ENCODE measurements around the gene MFGE8.

MFGE8 gene

DNA sequence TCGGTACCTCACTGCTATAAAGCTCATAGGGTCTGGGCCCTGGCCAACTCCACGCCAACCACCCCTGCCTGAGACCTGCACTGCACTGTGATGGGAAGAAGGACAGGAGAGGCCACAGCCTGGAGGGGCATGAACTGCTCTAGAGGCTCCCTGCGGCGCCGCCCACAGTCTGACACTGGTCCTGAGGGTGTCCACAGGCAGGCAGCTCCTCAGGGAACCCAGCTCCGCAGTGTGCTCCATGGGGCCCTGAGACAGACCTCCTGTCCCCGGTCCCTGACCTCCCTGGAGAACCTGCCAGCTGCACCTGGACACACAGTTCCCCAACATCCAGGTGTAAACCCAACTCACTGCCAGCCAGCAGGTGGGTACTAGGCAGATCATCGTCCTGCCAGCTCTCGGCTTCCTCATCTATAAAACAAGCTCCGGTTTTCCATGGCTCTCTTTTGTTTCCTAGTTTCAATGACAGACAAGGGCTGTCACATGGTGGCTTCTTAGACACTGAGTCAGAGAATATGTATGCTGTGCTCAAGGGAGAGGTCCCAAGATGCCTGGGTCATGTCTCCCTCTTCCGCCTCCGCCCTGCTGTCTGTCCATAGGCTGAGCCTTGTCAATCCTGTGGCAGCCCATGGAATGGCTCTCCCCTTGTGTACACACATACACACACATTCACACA, 12.7 kb downstream of the MFGE8 start:
- H3K27ac ChIP-seq = peak overlapping the region; percentile 78 to 87
- peaks cover 55 to 65% (median 63%) of the 10 kb centered on the region in 3 donors for H3K36me3 ChIP-seq
- TF ChIP-seq, protein P1, sequence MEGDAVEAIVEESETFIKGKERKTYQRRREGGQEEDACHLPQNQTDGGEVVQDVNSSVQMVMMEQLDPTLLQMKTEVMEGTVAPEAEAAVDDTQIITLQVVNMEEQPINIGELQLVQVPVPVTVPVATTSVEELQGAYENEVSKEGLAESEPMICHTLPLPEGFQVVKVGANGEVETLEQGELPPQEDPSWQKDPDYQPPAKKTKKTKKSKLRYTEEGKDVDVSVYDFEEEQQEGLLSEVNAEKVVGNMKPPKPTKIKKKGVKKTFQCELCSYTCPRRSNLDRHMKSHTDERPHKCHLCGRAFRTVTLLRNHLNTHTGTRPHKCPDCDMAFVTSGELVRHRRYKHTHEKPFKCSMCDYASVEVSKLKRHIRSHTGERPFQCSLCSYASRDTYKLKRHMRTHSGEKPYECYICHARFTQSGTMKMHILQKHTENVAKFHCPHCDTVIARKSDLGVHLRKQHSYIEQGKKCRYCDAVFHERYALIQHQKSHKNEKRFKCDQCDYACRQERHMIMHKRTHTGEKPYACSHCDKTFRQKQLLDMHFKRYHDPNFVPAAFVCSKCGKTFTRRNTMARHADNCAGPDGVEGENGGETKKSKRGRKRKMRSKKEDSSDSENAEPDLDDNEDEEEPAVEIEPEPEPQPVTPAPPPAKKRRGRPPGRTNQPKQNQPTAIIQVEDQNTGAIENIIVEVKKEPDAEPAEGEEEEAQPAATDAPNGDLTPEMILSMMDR (IDR thresholded peaks at IDR 0.05) = no peak
- intact Hi-C loops (cut with DNase I; ENCODE audit: low total_unique reads) = no loop called here
- DNase-seq = no peak
- H3K4me3 ChIP-seq = no peak overlapping the region
- H3K4me1 ChIP-seq = peaks cover 4 to 100% (median 68%) of the 10 kb centered on the region in 4 donors
- H3K27me3 ChIP-seq = no peaks in the 10 kb centered on the region
- no peaks in the 10 kb centered on the region for H3K9me3 ChIP-seq

DNA sequence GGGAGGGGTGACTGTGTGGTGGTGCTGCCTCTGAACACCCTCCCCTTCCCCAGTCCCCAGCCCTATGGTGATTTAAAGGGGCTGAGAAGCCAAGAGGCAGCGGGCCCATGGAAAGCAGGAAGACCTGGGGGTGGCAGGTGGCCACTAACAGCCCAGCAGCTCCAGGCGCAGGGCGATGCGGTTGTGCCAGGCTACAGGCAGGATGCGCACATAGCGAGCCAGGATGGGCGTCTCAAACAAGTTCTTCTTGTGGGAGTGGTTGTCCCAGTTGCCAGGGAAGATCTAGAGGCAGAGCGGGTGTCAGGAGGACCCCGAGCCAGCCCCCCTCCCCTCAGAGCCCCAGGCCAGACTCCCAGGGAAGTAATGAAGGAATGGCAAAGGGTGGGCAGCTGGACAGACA, 13.9 kb downstream of the MFGE8 start:
- peaks cover 0 to 97% (median 71%) of the 10 kb centered on the region in 4 donors for H3K4me1 ChIP-seq
- TF ChIP-seq, protein P1 (IDR thresholded peaks at IDR 0.05) = no peak
- H3K36me3 ChIP-seq = peaks cover 46 to 57% (median 56%) of the 10 kb centered on the region in 3 donors
- DNase-seq = no peak
- no peaks in the 10 kb centered on the region for H3K27me3 ChIP-seq
- intact Hi-C loops (cut with DNase I; ENCODE audit: low total_unique reads) = loop anchor here (10.0 kb wide), 1 partner anchor 346 kb away; the partner anchor contains the start of gene FANCI
- peak overlapping the region; percentile 78 to 87 for H3K27ac ChIP-seq
- H3K4me3 ChIP-seq = no peak overlapping the region
- no peaks in the 10 kb centered on the region for H3K9me3 ChIP-seq

DNA sequence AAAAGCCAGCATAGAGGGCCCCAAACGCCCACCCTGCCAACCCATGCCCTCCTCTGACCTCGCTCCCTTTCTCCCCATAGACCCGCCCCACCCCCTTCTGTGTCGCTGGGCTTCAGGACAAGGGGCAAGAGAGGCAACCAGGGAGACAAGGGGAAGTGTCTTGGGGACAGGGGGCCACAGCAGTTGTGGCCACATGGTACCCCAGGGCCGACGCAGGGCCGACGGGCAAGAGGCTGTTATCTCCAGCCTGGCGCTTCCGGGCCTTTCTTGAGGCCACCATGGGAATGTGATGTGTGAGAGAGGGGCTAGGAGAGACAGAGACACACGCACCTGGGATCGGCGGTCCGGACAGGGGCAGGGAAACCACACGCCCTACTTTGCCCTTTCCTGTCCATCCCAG, 14.4 kb downstream of the MFGE8 start:
- Histone ChIP-seq H3K4me1 (peaks cover 0 to 96% (median 74%) of the 10 kb centered on the region in 4 donors), H3K36me3 (peaks cover 41 to 52% (median 52%) of the 10 kb centered on the region in 3 donors)

DNA sequence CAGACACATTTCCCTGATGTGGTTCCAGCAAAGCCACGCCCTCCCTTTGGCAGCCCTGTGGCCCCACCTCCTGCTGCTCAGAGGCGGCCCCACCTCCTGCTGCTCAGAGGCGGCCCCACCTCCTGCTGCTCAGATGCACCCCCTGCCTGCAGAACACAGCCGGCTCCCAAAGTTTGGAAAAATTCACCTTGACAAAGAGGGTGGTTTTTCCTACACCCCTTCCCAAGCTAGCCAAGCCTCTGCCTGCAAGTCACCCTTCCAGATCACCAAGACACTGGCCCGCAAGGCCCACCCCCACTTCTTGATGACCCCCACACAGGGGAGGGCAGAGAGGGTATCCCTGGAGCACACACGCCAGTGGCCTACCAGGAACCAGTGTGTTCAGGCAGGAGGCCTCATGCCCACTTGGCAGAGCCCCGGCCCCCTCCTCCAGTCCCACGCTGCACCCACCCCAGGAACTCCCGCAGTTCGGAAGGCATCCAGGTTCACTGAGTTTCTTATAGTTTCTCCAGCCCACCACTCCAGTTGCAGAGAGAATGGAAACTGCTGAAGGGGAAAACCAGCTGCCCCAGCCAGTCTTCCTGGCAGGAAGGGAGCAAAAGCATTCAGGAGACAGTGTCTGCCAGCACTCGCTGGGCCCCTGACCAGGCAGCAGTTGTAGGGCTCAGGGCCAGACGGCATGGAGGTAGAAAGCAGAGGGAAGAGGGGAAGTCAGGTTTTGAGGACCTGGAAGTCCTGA, 15.6 kb downstream of the MFGE8 start:
- H3K9me3 ChIP-seq = no peaks in the 10 kb centered on the region
- H3K27me3 ChIP-seq = no peaks in the 10 kb centered on the region
- intact Hi-C loops (cut with DNase I; ENCODE audit: low total_unique reads) = loop anchor here (10.0 kb wide), 1 partner anchor 347 kb away; the partner anchor contains the start of gene FANCI

More for the DNA sequence above, 14.4 kb downstream of the MFGE8 start:
- Histone ChIP-seq H3K27ac (peak overlapping the region; percentile 78 to 87), H3K9me3 (no peaks in the 10 kb centered on the region), H3K4me3 (no peak overlapping the region), H3K27me3 (no peaks in the 10 kb centered on the region)
- TF ChIP-seq, protein P1 (IDR thresholded peaks at IDR 0.05) = no peak
- no peak for DNase-seq
- intact Hi-C loops (cut with DNase I; ENCODE audit: low total_unique reads) = loop anchor here (10.0 kb wide), 1 partner anchor 346 kb away; the partner anchor contains the start of gene FANCI

DNA sequence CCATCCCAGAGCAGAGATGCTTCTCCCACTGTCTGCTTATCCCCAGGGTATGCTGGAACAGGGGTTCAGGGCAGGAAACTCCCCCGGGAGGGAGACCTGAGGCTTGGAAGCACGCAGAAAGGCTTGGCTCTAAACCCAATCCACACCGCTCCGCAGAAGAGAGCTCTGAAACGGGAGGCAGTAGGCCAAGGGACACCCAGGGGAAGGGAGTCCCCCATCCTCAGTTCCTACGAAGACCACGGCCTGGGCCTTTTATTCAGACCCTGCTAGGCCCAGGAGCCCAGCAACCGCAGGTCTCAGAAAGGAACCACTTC, 16.1 kb downstream of the MFGE8 start:
- TF ChIP-seq, protein P1 (IDR thresholded peaks at IDR 0.05) = no peak

More for the DNA sequence above, 15.6 kb downstream of the MFGE8 start:
- DNase-seq = peak; percentile 82 to 95
- peaks cover 0 to 85% (median 70%) of the 10 kb centered on the region in 4 donors for H3K4me1 ChIP-seq
- peak overlapping the region; percentile 78 to 87 for H3K27ac ChIP-seq
- TF ChIP-seq, protein P1 (IDR thresholded peaks at IDR 0.05) = peak; percentile 61 to 72
- H3K4me3 ChIP-seq = peak overlapping the region in 1 of 2 donors; percentile 15
- H3K36me3 ChIP-seq = peaks cover 31 to 41% (median 41%) of the 10 kb centered on the region in 3 donors

More for the DNA sequence above, 16.1 kb downstream of the MFGE8 start:
- Histone ChIP-seq H3K4me1 (peaks cover 0 to 84% (median 65%) of the 10 kb centered on the region in 4 donors), H3K36me3 (peaks cover 27 to 36% (median 35%) of the 10 kb centered on the region in 3 donors), H3K27me3 (no peaks in the 10 kb centered on the region), H3K27ac (peak overlapping the region; percentile 78 to 87), H3K9me3 (no peaks in the 10 kb centered on the region), H3K4me3 (peak overlapping the region in 1 of 2 donors; percentile 15)
- intact Hi-C loops (cut with DNase I; ENCODE audit: low total_unique reads) = loop anchor here (10.0 kb wide), 1 partner anchor 348 kb away; the partner anchor contains the start of gene FANCI
- no peak for DNase-seq
